Colonic mucosa (tissue), 4 donors: ENCODE measurements around the gene SPEF2. TPM values are rescaled to one million over a fixed set of nuclear protein-coding genes. Genes with fewer than 3 reads are reported as not detected.

ENCODE experiments used
- DNase-seq: peaks from one replicate; pipeline ENCODE4 v3.0.0-alpha.2; 2020
- H3K27ac ChIP-seq: fragments of 200-600 bp; one replicate; pipeline ENCODE4 v1.8.0; 2021
- H3K27me3 ChIP-seq: fragments of 200-600 bp; one replicate; pipeline ENCODE4 v1.8.0; 2021
- H3K36me3 ChIP-seq: fragments of 200-600 bp; one replicate; pipeline ENCODE4 v1.8.0; 2021
- H3K4me1 ChIP-seq: fragments of 200-600 bp; one replicate; pipeline ENCODE4 v1.8.0; 2021; ENCODE audit warnings: mild to moderate bottlenecking
- H3K4me3 ChIP-seq: fragments of 200-600 bp; one replicate; pipeline ENCODE4 v1.8.0; 2021
- H3K9ac ChIP-seq, 2 donors: one replicate each; pipeline ENCODE4 v1.7.0; 2013; ENCODE audit warnings: control low read depth in 2 of 2, low read depth in 2 of 2, low read length in 2 of 2
- H3K9me3 ChIP-seq: fragments of 200-600 bp; one replicate; pipeline ENCODE4 v1.8.0; 2021
- CTCF ChIP-seq: fragments of 200-600 bp; IDR thresholded peaks from one replicate; pipeline ENCODE4 v1.8.0; 2022; ENCODE audit warnings: antibody characterized with exemption, mild to moderate bottlenecking
- intact Hi-C: fragments of 100-400 bp; cut with DNase I; formaldehyde crosslinking; loops from one replicate; pipeline ENCODE4 v1.14.1; 2022
- total RNA-seq, 2 donors: library from RNA; stranded (reverse); fragmentation: NEBNext Ultra II Directional in 1 of 2; extraction: Animal tissue kit (Norgen Biotek cat#: 25700) in 1 of 2; gene quantifications; one replicate each; pipeline ENCODE4 v1.2.1, GENCODE V29; 2021
- donor health status: healthy.
- donor health status: DM: no; HTN: no; CAD: no.
- donor health status: DM: no; HTN: no; CAD: no.

SPEF2 gene
- total RNA-seq, 2 donors from 2014 or later: 3.3 to 6.0 TPM

DNA sequence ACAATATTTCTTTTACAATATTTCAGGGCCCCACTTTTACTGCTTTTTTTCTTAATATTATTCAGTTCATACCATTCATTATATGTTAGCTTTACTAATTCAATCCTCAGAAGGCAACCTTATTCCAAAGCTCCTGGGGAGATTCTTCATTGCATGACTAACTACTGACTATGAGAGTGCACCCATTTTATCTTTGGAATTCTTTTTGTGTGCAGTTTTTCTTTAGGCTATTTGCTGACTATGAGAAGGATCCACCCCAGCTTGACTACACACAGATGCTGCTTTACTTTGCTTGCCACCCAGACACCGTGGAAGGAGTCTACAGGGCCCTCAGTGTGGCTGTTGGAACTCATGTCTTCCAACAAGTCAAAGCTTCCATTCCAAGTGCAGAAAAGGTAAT lies 182.1 kb downstream of the SPEF2 start:
- no peaks in the 10 kb centered on the region for H3K9me3 ChIP-seq
- H3K9ac ChIP-seq: no peak overlapping the region
- no peaks in the 10 kb centered on the region for H3K27me3 ChIP-seq
- DNase-seq: no peak
- TF ChIP-seq CTCF: no peak
- H3K4me1 ChIP-seq: no peaks in the 10 kb centered on the region
- intact Hi-C loops: no loop called here
- H3K27ac ChIP-seq: no peak overlapping the region
- H3K4me3 ChIP-seq: no peak overlapping the region
- H3K36me3 ChIP-seq: no peaks in the 10 kb centered on the region

DNA sequence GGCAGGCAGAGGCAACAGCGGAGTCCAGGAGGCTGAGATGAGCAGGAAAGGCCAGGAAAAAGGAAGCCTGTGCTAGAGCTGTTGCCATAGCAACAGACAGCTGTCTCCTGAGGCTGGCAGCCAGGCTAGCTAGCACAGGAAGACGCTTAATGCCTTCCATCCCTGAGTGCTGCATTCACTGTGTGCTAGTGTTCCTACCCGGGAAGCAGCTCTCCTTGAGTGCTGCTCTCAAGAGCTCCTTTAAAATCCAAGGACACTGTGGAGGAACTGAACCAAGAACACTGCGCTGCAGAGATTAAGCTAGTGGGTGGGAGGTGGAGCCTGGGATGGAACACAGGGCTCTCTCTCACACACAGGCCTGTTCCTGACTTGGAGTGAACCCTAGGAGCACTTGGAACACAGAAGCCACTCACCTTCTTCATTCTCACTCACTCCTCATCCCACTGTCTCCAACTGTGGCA lies 185.6 kb downstream of the SPEF2 start:
- no peak for DNase-seq
- intact Hi-C loops: no loop called here
- H3K9me3 ChIP-seq: no peaks in the 10 kb centered on the region
- no peaks in the 10 kb centered on the region for H3K4me1 ChIP-seq
- no peak overlapping the region for H3K4me3 ChIP-seq
- H3K9ac ChIP-seq: no peak overlapping the region
- no peak overlapping the region for H3K27ac ChIP-seq
- no peaks in the 10 kb centered on the region for H3K27me3 ChIP-seq
- no peaks in the 10 kb centered on the region for H3K36me3 ChIP-seq
- no peak for TF ChIP-seq CTCF

DNA sequence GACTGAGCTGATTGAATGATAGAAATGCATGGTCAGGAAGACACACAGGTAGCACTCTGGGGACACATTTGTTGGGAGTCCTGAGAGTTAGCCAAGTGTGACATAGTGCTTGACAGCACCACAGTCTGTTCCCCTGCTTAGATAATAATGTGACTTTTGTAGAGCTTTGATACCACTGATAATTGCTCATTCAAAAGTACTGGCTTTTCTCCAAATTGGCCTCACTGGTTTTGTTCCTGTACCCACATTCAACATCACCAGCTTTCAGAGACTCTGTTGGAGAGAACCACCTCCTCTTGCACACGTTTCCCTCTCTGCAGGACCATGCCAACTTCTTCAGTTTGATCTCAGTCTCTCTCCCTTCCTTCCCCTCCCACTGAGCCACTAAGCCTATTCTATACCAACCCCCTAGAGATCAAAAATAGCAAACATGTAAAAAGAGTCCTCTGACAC lies 186.6 kb downstream of the SPEF2 start:
- TF ChIP-seq CTCF: no peak
- Histone ChIP-seq H3K27ac (no peak overlapping the region), H3K36me3 (no peaks in the 10 kb centered on the region), H3K4me3 (no peak overlapping the region), H3K27me3 (no peaks in the 10 kb centered on the region), H3K4me1 (no peaks in the 10 kb centered on the region), H3K9me3 (no peaks in the 10 kb centered on the region), H3K9ac (no peak overlapping the region)
- intact Hi-C loops: no loop called here
- DNase-seq: no peak

DNA sequence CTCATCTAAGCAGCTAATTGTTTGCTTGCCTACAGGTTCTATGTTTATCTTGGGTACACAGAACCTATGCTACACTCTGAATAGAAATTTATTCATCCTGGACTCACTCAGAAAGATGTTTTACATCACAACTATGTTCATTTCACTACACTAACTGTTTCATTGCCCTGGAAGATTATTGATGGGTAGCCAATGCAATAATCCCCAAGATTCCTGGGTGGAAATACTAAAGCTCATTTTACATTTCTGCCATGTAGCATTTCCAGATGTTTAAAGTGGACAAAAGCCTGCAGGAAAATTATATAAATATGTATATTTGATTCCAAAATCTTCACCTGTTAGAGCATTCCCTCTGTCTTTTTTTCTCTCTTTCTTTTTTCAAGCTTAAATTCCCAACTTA lies 187.2 kb downstream of the SPEF2 start:
- H3K4me3 ChIP-seq: no peak overlapping the region
- TF ChIP-seq CTCF: no peak
- H3K4me1 ChIP-seq: no peaks in the 10 kb centered on the region
- H3K36me3 ChIP-seq: no peaks in the 10 kb centered on the region
- no peaks in the 10 kb centered on the region for H3K9me3 ChIP-seq
- no peaks in the 10 kb centered on the region for H3K27me3 ChIP-seq
- intact Hi-C loops: no loop called here
- no peak overlapping the region for H3K9ac ChIP-seq
- no peak for DNase-seq
- no peak overlapping the region for H3K27ac ChIP-seq

GRCh38 chr5:35810601-35811000 lies 192.9 kb downstream of the SPEF2 start:
- TF ChIP-seq CTCF: no peak
- H3K36me3 ChIP-seq: no peaks in the 10 kb centered on the region
- H3K27me3 ChIP-seq: no peaks in the 10 kb centered on the region
- H3K9me3 ChIP-seq: no peaks in the 10 kb centered on the region
- no peak for DNase-seq
- intact Hi-C loops: no loop called here
- H3K4me3 ChIP-seq: no peak overlapping the region
- H3K4me1 ChIP-seq: no peaks in the 10 kb centered on the region
- no peak overlapping the region for H3K9ac ChIP-seq
- no peak overlapping the region for H3K27ac ChIP-seq
